A549 (cell line): ENCODE results near the gene NCKIPSD. TPM values are rescaled to one million over a fixed set of nuclear protein-coding genes. Genes with fewer than 3 reads are reported as not detected.

ENCODE experiments used
- ATAC-seq, 2 experiments: fragments of 200-7000 bp in 1 of 2; fragments of >200 bp in 1 of 2; cut with Nextera tagmentation in 1 of 2; cut with Tn5 transposase in 1 of 2; 3 replicates each; pipeline versions ENCODE4 v1.8.0 to v1.9.1; 2018 to 2020; ENCODE audit warnings: mild to moderate bottlenecking in 1 of 2, moderate library complexity in 1 of 2
- CTCF ChIA-PET: fragments of 300-600 bp; sonication (Branson Sonifier 250); formaldehyde crosslinking; extraction: SDS; loops from one replicate; lab custom pipeline; 2021; ENCODE audit warnings: antibody characterized with exemption, inconsistent platforms; lab: Yijun Ruan, JAX
- POLR2A ChIA-PET: fragments of 350-600 bp; formaldehyde crosslinking; extraction: SDS; loops from one replicate; lab custom pipeline; 2021; ENCODE audit warnings: antibody characterized with exemption, inconsistent platforms; lab: Yijun Ruan, JAX
- DNase-seq, 2 experiments: peaks; one replicate each; pipeline versions ENCODE4 v3.0.0 to v3.0.0-alpha.2; 2011 to 2016; ENCODE audit warnings: low read depth in 1 of 2, low spot score in 1 of 2
- FAIRE-seq: peaks from 2 replicates; lab custom pipeline; 2011; peaks lifted over from hg19 to GRCh38; lab: Jason Lieb, UNC
- H3K27ac ChIP-seq, 2 experiments: fragments of >200 bp; sonication (Bioruptor Twin); formaldehyde crosslinking; 3 replicates each; pipeline ENCODE4 v1.5.1; 2016 to 2017
- H3K4me1 ChIP-seq: fragments of >200 bp; sonication (Bioruptor Twin); formaldehyde crosslinking; 3 replicates; pipeline ENCODE4 v1.6.1; 2016
- H3K4me2 ChIP-seq: fragments of >200 bp; sonication (Bioruptor Twin); formaldehyde crosslinking; 3 replicates; pipeline ENCODE4 v1.6.1; 2016
- H3K4me3 ChIP-seq: fragments of >200 bp; sonication (Bioruptor Twin); formaldehyde crosslinking; 3 replicates; pipeline ENCODE4 v1.5.1; 2016
- H3K9me3 ChIP-seq: fragments of >200 bp; sonication (Bioruptor Twin); formaldehyde crosslinking; 3 replicates; pipeline ENCODE4 v1.6.1; 2016
- CBX2 ChIP-seq: fragments of 200-600 bp; sonication (generic); IDR thresholded peaks from 2 replicates; pipeline ENCODE4 v1.6.1; 2016; ENCODE audit warnings: low read depth, mild to moderate bottlenecking, borderline replicate concordance
- CEBPB ChIP-seq, 2 experiments: fragments of >200 bp in 1 of 2; sonication (Bioruptor Twin) in 1 of 2; formaldehyde crosslinking in 1 of 2; IDR thresholded peaks; 2 replicates each; pipeline ENCODE4 v1.6.1; 2012 to 2016
- CHD4 ChIP-seq: fragments of 200-600 bp; sonication (generic); IDR thresholded peaks from 2 replicates; pipeline ENCODE4 v1.6.1; 2016; ENCODE audit warnings: antibody characterized with exemption, mild to moderate bottlenecking, borderline replicate concordance
- EHF ChIP-seq: fragments of 250-450 bp; sonication (Bioruptor Pico); IDR thresholded peaks from 2 replicates; pipeline ENCODE4 v1.5.0; 2020; ENCODE audit warnings: mild to moderate bottlenecking
- ESRRA ChIP-seq: fragments of 150-350 bp; IDR thresholded peaks from 2 replicates; pipeline ENCODE4 v1.6.1; 2014; ENCODE audit warnings: mild to moderate bottlenecking, low read length, borderline replicate concordance
- FOXS1 ChIP-seq: fragments of 250-450 bp; sonication (Bioruptor Pico); IDR thresholded peaks from 2 replicates; pipeline ENCODE4 v1.5.0; 2020; ENCODE audit warnings: mild to moderate bottlenecking, moderate library complexity
- JUNB ChIP-seq: fragments of >200 bp; sonication (Bioruptor Twin); formaldehyde crosslinking; IDR thresholded peaks from 2 replicates; pipeline ENCODE4 v1.6.1; 2016
- KDM5A ChIP-seq: fragments of 200-600 bp; sonication (generic); IDR thresholded peaks from 2 replicates; pipeline ENCODE4 v1.6.1; 2016; ENCODE audit warnings: antibody characterized with exemption, mild to moderate bottlenecking
- MAFK ChIP-seq: fragments of 450-650 bp; IDR thresholded peaks from 2 replicates; pipeline ENCODE4 v1.6.1; 2014; ENCODE audit not compliant: partially characterized antibody
- MAZ ChIP-seq: fragments of 150-350 bp; IDR thresholded peaks from 2 replicates; pipeline ENCODE4 v1.6.1; 2014; ENCODE audit warnings: antibody characterized with exemption, low read depth, low read length, borderline replicate concordance
- NFE2L2 ChIP-seq: fragments of 150-350 bp; conservative IDR thresholded peaks from 2 replicates; pipeline ENCODE4 v1.6.1; 2014; ENCODE audit warnings: low read length
- NR3C1 ChIP-seq: fragments of >200 bp; sonication (Bioruptor Twin); formaldehyde crosslinking; IDR thresholded peaks from 3 replicates; pipeline ENCODE4 v1.6.1; 2017
- PHF8 ChIP-seq: fragments of 200-600 bp; sonication (generic); IDR thresholded peaks from 2 replicates; pipeline ENCODE4 v1.6.1; 2016; ENCODE audit warnings: low read depth, mild to moderate bottlenecking, antibody characterized with exemption, moderate library complexity, borderline replicate concordance
- POLR2A ChIP-seq: IDR thresholded peaks from 2 replicates; pipeline ENCODE4 v1.6.1; 2012; ENCODE audit warnings: mild to moderate bottlenecking, low read length
- RARB ChIP-seq: fragments of 250-450 bp; sonication (Bioruptor Pico); IDR thresholded peaks from 2 replicates; pipeline ENCODE4 v1.8.0; 2021; ENCODE audit warnings: mild to moderate bottlenecking, moderate library complexity
- RCOR1 ChIP-seq: fragments of 150-350 bp; IDR thresholded peaks from 2 replicates; pipeline ENCODE4 v1.6.1; 2014; ENCODE audit warnings: antibody characterized with exemption, low read length, low read depth
- SMC3 ChIP-seq: fragments of >200 bp; sonication (Bioruptor Twin); formaldehyde crosslinking; IDR thresholded peaks from 3 replicates; pipeline ENCODE4 v1.6.1; 2018; ENCODE audit warnings: inconsistent platforms
- TP53 ChIP-seq: fragments of 250-450 bp; sonication (Bioruptor Pico); IDR thresholded peaks from 2 replicates; pipeline ENCODE4 v1.5.0; 2021; ENCODE audit warnings: mild to moderate bottlenecking, moderate library complexity
- WGBS: methylation state at CpG from one replicate; pipeline ENCODE4 v1.1.6; 2017; ENCODE audit errors: missing lambda C conversion rate; 5-methylcytosine and 5-hydroxymethylcytosine counted together
- polyA plus RNA-seq, 4 experiments: library from polyadenylated mRNA; depleted of rRNA in 3 of 4; stranded (reverse); fragments of >200 nt; fragmentation: RNase III in 1 of 4; extraction: RNeasy Plus Mini Kit Qiagen cat#74134 plus additional on column Dnase treatment in 1 of 4; gene quantifications; 2 replicates in 3 of 4; 3 replicates in 1 of 4; pipeline ENCODE4 v1.2.3, GENCODE V29; 2011 to 2017
- TF ChIP-seq, protein P1 (sequence below): fragments of 150-350 bp; IDR thresholded peaks from 2 replicates; pipeline ENCODE4 v1.6.1; 2014; ENCODE audit warnings: low read depth, mild to moderate bottlenecking, low read length
- TF ChIP-seq, protein P2 (sequence below): fragments of >200 bp; sonication (Bioruptor Twin); formaldehyde crosslinking; IDR thresholded peaks from 3 replicates; pipeline ENCODE4 v1.5.1; 2016
- TF ChIP-seq, protein P3 (sequence below): fragments of 450-650 bp; IDR thresholded peaks from 2 replicates; pipeline ENCODE4 v1.6.1; 2014; ENCODE audit warnings: antibody characterized with exemption
- TF ChIP-seq, protein P4 (sequence below): fragments of >200 bp; sonication (Bioruptor Twin); formaldehyde crosslinking; IDR thresholded peaks from 3 replicates; pipeline ENCODE4 v1.6.1; 2016
- TF ChIP-seq, protein P5 (sequence below): IDR thresholded peaks from 2 replicates; pipeline ENCODE4 v1.6.1; 2012
- TF ChIP-seq, protein P6 (sequence below): IDR thresholded peaks from 2 replicates; pipeline ENCODE4 v1.6.1; 2012

The NCKIPSD gene
- polyA plus RNA-seq, 2 of the 4 experiments (the other 2 are of a cell fraction): 10.2 to 10.9 TPM

DNA sequence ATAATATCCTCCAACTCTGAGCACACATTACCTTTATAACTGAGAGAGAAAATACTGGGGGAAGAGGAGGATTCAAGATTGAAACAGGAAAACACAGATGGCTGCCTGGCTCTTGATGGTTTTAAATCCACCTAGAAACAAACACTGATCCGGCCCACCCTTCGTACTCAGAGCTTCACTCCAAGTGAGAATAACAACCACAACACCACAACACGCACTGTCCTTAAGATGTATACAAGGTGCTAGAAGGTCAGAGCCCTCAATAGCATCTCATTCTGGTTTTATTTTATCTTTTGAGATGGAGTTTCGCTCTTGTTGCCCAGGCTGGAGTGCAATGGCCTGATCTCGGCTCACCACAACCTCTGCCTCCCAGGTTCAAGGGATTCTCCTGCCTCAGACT, 21.4 kb upstream of the NCKIPSD start:
- ATAC-seq: no peak
- no peak for DNase-seq
- WGBS: 89% methylated on average over 5 of the region's 5 CpGs
- H3K4me2 ChIP-seq: no peak overlapping the region
- peaks cover 13% of the 10 kb centered on the region; the same call in 2 of the 3 replicates for H3K4me1 ChIP-seq
- H3K4me3 ChIP-seq: no peak overlapping the region
- TF ChIP-seq KDM5A (no peak), RCOR1 (no peak), POLR2A (no peak), EHF (CRISPR knock-in tag) (no peak), NR3C1 (no peak), JUNB (no peak), ESRRA (no peak), TP53 (CRISPR knock-in tag) (no peak), SMC3 (no peak), PHF8 (no peak), FOXS1 (CRISPR knock-in tag) (no peak)
- TF ChIP-seq, protein P1, sequence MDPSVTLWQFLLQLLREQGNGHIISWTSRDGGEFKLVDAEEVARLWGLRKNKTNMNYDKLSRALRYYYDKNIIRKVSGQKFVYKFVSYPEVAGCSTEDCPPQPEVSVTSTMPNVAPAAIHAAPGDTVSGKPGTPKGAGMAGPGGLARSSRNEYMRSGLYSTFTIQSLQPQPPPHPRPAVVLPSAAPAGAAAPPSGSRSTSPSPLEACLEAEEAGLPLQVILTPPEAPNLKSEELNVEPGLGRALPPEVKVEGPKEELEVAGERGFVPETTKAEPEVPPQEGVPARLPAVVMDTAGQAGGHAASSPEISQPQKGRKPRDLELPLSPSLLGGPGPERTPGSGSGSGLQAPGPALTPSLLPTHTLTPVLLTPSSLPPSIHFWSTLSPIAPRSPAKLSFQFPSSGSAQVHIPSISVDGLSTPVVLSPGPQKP: no peak
- TF ChIP-seq, protein P2, sequence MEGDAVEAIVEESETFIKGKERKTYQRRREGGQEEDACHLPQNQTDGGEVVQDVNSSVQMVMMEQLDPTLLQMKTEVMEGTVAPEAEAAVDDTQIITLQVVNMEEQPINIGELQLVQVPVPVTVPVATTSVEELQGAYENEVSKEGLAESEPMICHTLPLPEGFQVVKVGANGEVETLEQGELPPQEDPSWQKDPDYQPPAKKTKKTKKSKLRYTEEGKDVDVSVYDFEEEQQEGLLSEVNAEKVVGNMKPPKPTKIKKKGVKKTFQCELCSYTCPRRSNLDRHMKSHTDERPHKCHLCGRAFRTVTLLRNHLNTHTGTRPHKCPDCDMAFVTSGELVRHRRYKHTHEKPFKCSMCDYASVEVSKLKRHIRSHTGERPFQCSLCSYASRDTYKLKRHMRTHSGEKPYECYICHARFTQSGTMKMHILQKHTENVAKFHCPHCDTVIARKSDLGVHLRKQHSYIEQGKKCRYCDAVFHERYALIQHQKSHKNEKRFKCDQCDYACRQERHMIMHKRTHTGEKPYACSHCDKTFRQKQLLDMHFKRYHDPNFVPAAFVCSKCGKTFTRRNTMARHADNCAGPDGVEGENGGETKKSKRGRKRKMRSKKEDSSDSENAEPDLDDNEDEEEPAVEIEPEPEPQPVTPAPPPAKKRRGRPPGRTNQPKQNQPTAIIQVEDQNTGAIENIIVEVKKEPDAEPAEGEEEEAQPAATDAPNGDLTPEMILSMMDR: no peak
- TF ChIP-seq, protein P3, sequence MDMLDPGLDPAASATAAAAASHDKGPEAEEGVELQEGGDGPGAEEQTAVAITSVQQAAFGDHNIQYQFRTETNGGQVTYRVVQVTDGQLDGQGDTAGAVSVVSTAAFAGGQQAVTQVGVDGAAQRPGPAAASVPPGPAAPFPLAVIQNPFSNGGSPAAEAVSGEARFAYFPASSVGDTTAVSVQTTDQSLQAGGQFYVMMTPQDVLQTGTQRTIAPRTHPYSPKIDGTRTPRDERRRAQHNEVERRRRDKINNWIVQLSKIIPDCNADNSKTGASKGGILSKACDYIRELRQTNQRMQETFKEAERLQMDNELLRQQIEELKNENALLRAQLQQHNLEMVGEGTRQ: no peak
- TF ChIP-seq, all 56 proteins: peak for 0
- POLR2A ChIA-PET: interaction anchor here (1.0 kb wide), 1 partner anchor 10 kb away, joined by 6 read pairs; the partner anchor contains the start of gene IP6K2
- Histone ChIP-seq H3K27ac (no peak overlapping the region), H3K9me3 (no peaks in the 10 kb centered on the region)
- CTCF ChIA-PET: interaction anchor here (0.7 to 4.6 kb wide), 3 partner anchors 9 to 32 kb away, joined by 3 to 18 read pairs (median 7); partner anchors contain the start of gene NCKIPSD
- no peak for FAIRE-seq

DNA sequence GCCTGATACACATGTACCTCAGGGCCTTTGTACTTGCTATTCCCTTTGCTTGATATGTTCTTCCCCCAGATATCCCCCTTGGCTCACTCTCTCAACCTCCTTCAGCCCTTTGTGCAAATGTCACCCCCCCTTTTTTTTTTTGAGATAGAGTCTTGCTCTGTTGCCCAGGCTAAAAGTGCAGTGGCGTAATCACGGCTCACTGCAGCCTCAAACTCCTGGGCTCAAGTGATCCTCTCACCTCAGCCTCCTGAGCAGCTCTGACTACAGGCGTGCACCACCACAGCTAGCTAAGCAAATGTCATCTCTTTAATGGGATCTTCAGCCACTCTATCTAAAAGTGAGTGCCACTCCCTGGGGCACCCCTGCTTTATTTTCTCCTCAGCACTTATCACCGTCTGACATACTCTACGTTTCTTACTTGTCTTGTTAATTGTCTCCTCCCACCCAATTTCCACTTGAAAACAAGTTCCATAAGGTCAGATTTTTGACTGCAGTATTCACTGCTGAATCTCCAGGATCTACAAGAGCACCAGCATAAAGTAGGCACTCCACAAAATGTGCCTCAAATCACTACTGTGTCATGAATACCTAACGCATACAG, 16.7 kb upstream of the NCKIPSD start:
- Histone ChIP-seq H3K4me3 (no peak overlapping the region), H3K4me2 (no peak overlapping the region), H3K27ac (no peak overlapping the region), H3K9me3 (no peaks in the 10 kb centered on the region), H3K4me1 (peaks cover 12% of the 10 kb centered on the region; the same call in 1 of the 3 replicates)
- ChIA-PET POLR2A (no interaction called here), CTCF (interaction anchor here (0.9 kb wide), 1 partner anchor 8 kb away, joined by 4 read pairs; no protein-coding TSS in a partner anchor)
- ATAC-seq (no peak), DNase-seq (no peak), FAIRE-seq (no peak)
- WGBS: 95% methylated on average over 6 of the region's 6 CpGs
- TF ChIP-seq RCOR1 (no peak), MAZ (no peak)
- TF ChIP-seq, protein P4, sequence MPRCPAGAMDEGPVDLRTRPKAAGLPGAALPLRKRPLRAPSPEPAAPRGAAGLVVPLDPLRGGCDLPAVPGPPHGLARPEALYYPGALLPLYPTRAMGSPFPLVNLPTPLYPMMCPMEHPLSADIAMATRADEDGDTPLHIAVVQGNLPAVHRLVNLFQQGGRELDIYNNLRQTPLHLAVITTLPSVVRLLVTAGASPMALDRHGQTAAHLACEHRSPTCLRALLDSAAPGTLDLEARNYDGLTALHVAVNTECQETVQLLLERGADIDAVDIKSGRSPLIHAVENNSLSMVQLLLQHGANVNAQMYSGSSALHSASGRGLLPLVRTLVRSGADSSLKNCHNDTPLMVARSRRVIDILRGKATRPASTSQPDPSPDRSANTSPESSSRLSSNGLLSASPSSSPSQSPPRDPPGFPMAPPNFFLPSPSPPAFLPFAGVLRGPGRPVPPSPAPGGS: no peak

DNA sequence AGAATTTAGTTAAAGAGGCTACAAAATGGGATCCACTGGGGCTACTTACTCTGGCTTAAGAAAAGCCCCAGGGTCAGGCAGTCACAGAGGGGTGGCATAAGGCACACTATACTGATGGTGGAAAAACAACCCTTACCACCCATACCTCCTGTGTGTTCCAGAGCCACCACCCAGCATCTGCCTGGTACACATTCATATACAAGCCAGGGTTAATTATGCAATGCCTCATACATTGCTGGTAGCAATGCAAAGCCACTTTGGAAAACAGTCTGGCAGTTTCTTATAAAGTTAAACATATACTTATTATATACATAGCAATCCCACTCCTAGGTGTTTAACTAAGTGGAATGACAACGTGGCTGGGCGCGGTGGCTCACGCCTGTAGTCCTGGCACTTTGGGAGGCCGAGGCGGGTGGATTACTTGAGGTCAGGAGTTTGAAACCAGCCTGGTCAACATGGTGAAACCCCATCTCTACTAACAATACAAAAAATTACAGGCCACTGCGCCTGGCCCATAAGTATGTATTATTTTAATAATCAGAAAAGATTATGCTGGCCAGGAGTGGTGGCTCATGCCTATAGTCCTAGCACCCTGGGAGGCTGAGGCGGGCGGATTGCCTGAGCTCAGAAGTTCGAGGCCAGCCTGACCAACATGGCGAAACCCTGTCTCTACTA, 15.2 kb upstream of the NCKIPSD start:
- DNase-seq (no peak), FAIRE-seq (no peak), ATAC-seq (no peak)
- WGBS: 89% methylated on average over 11 of the region's 11 CpGs
- ChIA-PET POLR2A (interaction anchor here (0.6 to 0.7 kb wide), 2 partner anchors 218 to 422 kb away, joined by 3 to 6 read pairs; partner anchors contain the start of gene ARIH2), CTCF (interaction anchor here (0.6 kb wide), 1 partner anchor 152 kb away, joined by 3 read pairs; no protein-coding TSS in a partner anchor)
- peaks cover 21% of the 10 kb centered on the region for H3K4me1 ChIP-seq
- H3K4me2 ChIP-seq: no peak overlapping the region
- no peaks in the 10 kb centered on the region for H3K9me3 ChIP-seq
- H3K4me3 ChIP-seq: no peak overlapping the region
- no peak overlapping the region for H3K27ac ChIP-seq
- TF ChIP-seq NFE2L2 (no peak), CBX2 (no peak), RARB (no peak), SMC3 (no peak), CHD4 (no peak), MAFK (no peak), CEBPB (IDR thresholded peaks at IDR 0.05) (no peak)
- TF ChIP-seq, protein P5, sequence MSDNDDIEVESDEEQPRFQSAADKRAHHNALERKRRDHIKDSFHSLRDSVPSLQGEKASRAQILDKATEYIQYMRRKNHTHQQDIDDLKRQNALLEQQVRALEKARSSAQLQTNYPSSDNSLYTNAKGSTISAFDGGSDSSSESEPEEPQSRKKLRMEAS: no peak
- TF ChIP-seq, protein P6, sequence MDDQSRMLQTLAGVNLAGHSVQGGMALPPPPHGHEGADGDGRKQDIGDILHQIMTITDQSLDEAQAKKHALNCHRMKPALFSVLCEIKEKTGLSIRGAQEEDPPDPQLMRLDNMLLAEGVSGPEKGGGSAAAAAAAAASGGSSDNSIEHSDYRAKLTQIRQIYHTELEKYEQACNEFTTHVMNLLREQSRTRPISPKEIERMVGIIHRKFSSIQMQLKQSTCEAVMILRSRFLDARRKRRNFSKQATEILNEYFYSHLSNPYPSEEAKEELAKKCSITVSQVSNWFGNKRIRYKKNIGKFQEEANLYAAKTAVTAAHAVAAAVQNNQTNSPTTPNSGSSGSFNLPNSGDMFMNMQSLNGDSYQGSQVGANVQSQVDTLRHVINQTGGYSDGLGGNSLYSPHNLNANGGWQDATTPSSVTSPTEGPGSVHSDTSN: no peak
- TF ChIP-seq, protein P4: no peak
